ENCODE data around the gene SLC13A3.

The SLC13A3 gene

GRCh38 chr20:46674253-46675083, 23.2 kb upstream of the SLC13A3 start:
- peaks cover 11% of the 10 kb centered on the region for H3K9me3 Mint-ChIP-seq
- ATAC-seq (replicated peaks; ENCODE audit: extremely low read depth, poor library complexity, severe bottlenecking), result no peak
- no peaks in the 10 kb centered on the region for H3K36me3 Mint-ChIP-seq (ENCODE audit: insufficient read depth)
- H3K4me1 Mint-ChIP-seq, result peaks cover 5% of the 10 kb centered on the region
- no peak overlapping the region for H3K4me3 Mint-ChIP-seq
- no peak for DNase-seq (ENCODE audit: low spot score in 2 of 2)
- no peak overlapping the region for H3K27ac Mint-ChIP-seq (ENCODE audit: low read depth)
- no peaks in the 10 kb centered on the region for H3K27me3 Mint-ChIP-seq

- Mint-ChIP-seq H3K9me3 (peaks cover 11% of the 10 kb centered on the region), H3K27ac (ENCODE audit: low read depth) (no peak overlapping the region), H3K36me3 (ENCODE audit: insufficient read depth) (no peaks in the 10 kb centered on the region), H3K27me3 (no peaks in the 10 kb centered on the region), H3K4me3 (no peak overlapping the region), H3K4me1 (peaks cover under 1% of the 10 kb centered on the region)
- ATAC-seq (replicated peaks; ENCODE audit: extremely low read depth, poor library complexity, severe bottlenecking), result no peak
- no peak for DNase-seq (ENCODE audit: low spot score in 2 of 2)
Observed at GRCh38 chr20:46673394-46674252, 22.4 kb upstream of the SLC13A3 start.

- no peak for DNase-seq (ENCODE audit: low spot score in 2 of 2)
- Mint-ChIP-seq H3K4me1 (no peaks in the 10 kb centered on the region), H3K4me3 (no peak overlapping the region), H3K27me3 (no peaks in the 10 kb centered on the region), H3K9me3 (peaks cover 11% of the 10 kb centered on the region), H3K27ac (ENCODE audit: low read depth) (no peak overlapping the region), H3K36me3 (ENCODE audit: insufficient read depth) (no peaks in the 10 kb centered on the region)
- ATAC-seq (replicated peaks; ENCODE audit: extremely low read depth, poor library complexity, severe bottlenecking), result no peak
Observed at GRCh38 chr20:46672543-46673148, 21.4 kb upstream of the SLC13A3 start.

GRCh38 chr20:46671866-46672542, 20.7 kb upstream of the SLC13A3 start:
- Mint-ChIP-seq H3K27ac (ENCODE audit: low read depth) (no peak overlapping the region), H3K27me3 (no peaks in the 10 kb centered on the region), H3K9me3 (peaks cover 11% of the 10 kb centered on the region), H3K4me1 (no peaks in the 10 kb centered on the region), H3K36me3 (ENCODE audit: insufficient read depth) (no peaks in the 10 kb centered on the region), H3K4me3 (no peak overlapping the region)
- DNase-seq (ENCODE audit: low spot score in 2 of 2) (no peak), ATAC-seq (replicated peaks; ENCODE audit: extremely low read depth, poor library complexity, severe bottlenecking) (no peak)

GRCh38 chr20:46670585-46671584, 19.6 kb upstream of the SLC13A3 start:
- Mint-ChIP-seq H3K27me3 (no peaks in the 10 kb centered on the region), H3K36me3 (ENCODE audit: insufficient read depth) (no peaks in the 10 kb centered on the region), H3K4me3 (no peak overlapping the region), H3K27ac (ENCODE audit: low read depth) (no peak overlapping the region), H3K9me3 (peaks cover 11% of the 10 kb centered on the region), H3K4me1 (no peaks in the 10 kb centered on the region)
- ATAC-seq (replicated peaks; ENCODE audit: extremely low read depth, poor library complexity, severe bottlenecking), result no peak
- DNase-seq (ENCODE audit: low spot score in 2 of 2), result no peak

- H3K9me3 Mint-ChIP-seq, result peaks cover 11% of the 10 kb centered on the region
- H3K27me3 Mint-ChIP-seq, result no peaks in the 10 kb centered on the region
- H3K4me1 Mint-ChIP-seq, result no peaks in the 10 kb centered on the region
- no peak overlapping the region for H3K27ac Mint-ChIP-seq (ENCODE audit: low read depth)
- no peak overlapping the region for H3K4me3 Mint-ChIP-seq
- peaks cover 1% of the 10 kb centered on the region for H3K36me3 Mint-ChIP-seq (ENCODE audit: insufficient read depth)
- ATAC-seq (replicated peaks; ENCODE audit: extremely low read depth, poor library complexity, severe bottlenecking) (no peak), DNase-seq (ENCODE audit: low spot score in 2 of 2) (no peak)
Observed at GRCh38 chr20:46670228-46670584, 18.9 kb upstream of the SLC13A3 start.

- Mint-ChIP-seq H3K27me3 (no peaks in the 10 kb centered on the region), H3K36me3 (ENCODE audit: insufficient read depth) (peaks cover 1% of the 10 kb centered on the region), H3K4me1 (no peaks in the 10 kb centered on the region), H3K4me3 (no peak overlapping the region), H3K9me3 (peaks cover 11% of the 10 kb centered on the region), H3K27ac (ENCODE audit: low read depth) (no peak overlapping the region)
- DNase-seq (ENCODE audit: low spot score in 2 of 2) (no peak), ATAC-seq (replicated peaks; ENCODE audit: extremely low read depth, poor library complexity, severe bottlenecking) (no peak)
Observed at GRCh38 chr20:46666818-46667515, 15.7 kb upstream of the SLC13A3 start.

- Mint-ChIP-seq H3K9me3 (peaks cover 9% of the 10 kb centered on the region), H3K4me1 (no peaks in the 10 kb centered on the region), H3K27me3 (no peaks in the 10 kb centered on the region), H3K4me3 (no peak overlapping the region), H3K36me3 (ENCODE audit: insufficient read depth) (peaks cover 1% of the 10 kb centered on the region), H3K27ac (ENCODE audit: low read depth) (no peak overlapping the region)
- ATAC-seq (replicated peaks; ENCODE audit: extremely low read depth, poor library complexity, severe bottlenecking), result no peak
- no peak for DNase-seq (ENCODE audit: low spot score in 2 of 2)
Observed at GRCh38 chr20:46666306-46666705, 15.0 kb upstream of the SLC13A3 start.

- Mint-ChIP-seq H3K36me3 (ENCODE audit: insufficient read depth) (peaks cover 1% of the 10 kb centered on the region), H3K9me3 (peaks cover 4% of the 10 kb centered on the region)
Observed at GRCh38 chr20:46665602-46666001, 14.3 kb upstream of the SLC13A3 start.

GRCh38 chr20:46663531-46663930, 12.3 kb upstream of the SLC13A3 start:
- no peak for DNase-seq (ENCODE audit: low spot score in 2 of 2)
- no peaks in the 10 kb centered on the region for H3K4me1 Mint-ChIP-seq
- no peak overlapping the region for H3K27ac Mint-ChIP-seq (ENCODE audit: low read depth)
- H3K27me3 Mint-ChIP-seq, result no peaks in the 10 kb centered on the region
- ATAC-seq (replicated peaks; ENCODE audit: extremely low read depth, poor library complexity, severe bottlenecking), result no peak
- H3K36me3 Mint-ChIP-seq (ENCODE audit: insufficient read depth), result peaks cover 1% of the 10 kb centered on the region
- no peak overlapping the region for H3K4me3 Mint-ChIP-seq
- H3K9me3 Mint-ChIP-seq, result no peaks in the 10 kb centered on the region

More at GRCh38 chr20:46665602-46666001, 14.3 kb upstream of the SLC13A3 start:
- DNase-seq (ENCODE audit: low spot score in 2 of 2) (no peak), ATAC-seq (replicated peaks; ENCODE audit: extremely low read depth, poor library complexity, severe bottlenecking) (no peak)
- H3K27ac Mint-ChIP-seq (ENCODE audit: low read depth), result no peak overlapping the region
- no peaks in the 10 kb centered on the region for H3K27me3 Mint-ChIP-seq
- H3K4me3 Mint-ChIP-seq, result no peak overlapping the region
- no peaks in the 10 kb centered on the region for H3K4me1 Mint-ChIP-seq

- H3K27me3 Mint-ChIP-seq, result no peaks in the 10 kb centered on the region
- H3K4me3 Mint-ChIP-seq, result no peak overlapping the region
- no peak overlapping the region for H3K27ac Mint-ChIP-seq (ENCODE audit: low read depth)
- peaks cover 1% of the 10 kb centered on the region for H3K36me3 Mint-ChIP-seq (ENCODE audit: insufficient read depth)
- no peak for ATAC-seq (replicated peaks; ENCODE audit: extremely low read depth, poor library complexity, severe bottlenecking)
- H3K9me3 Mint-ChIP-seq, result no peaks in the 10 kb centered on the region
- no peak for DNase-seq (ENCODE audit: low spot score in 2 of 2)
- no peaks in the 10 kb centered on the region for H3K4me1 Mint-ChIP-seq
Observed at GRCh38 chr20:46661659-46662058, 10.4 kb upstream of the SLC13A3 start.

Data from central memory CD8-positive, alpha-beta T cell (primary cell).